ENCODE measurements around the gene OTOR. TPM values are rescaled to one million over a fixed set of nuclear protein-coding genes. Genes with fewer than 3 reads are reported as not detected.

OTOR gene
- total and polyA plus RNA-seq, 12 donors: not detected

DNA sequence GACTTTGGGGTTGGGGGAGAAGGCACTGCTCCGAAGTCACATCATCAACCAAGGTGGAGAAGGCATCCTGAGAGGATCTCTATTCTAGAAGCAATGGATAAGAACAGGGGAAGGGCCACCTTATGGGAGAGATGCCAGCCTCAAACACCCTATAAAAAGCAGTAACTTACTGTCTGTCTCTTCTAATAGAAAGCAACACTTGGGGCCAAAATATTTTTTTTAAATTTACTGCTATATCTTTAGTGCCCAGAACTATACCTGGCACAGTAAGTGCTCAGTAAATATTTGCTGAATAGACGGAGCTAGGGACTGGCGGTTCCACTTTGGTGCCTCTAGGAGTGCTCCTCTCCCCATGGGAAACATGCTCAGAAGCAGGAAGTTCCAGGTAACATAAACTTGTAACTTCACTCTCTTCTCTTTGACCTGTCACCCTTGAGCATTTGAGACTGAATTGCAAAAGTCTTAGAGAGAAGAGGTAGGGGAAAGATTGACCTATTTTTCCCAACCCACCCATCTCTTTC is 807 bp upstream of the OTOR start:
- no peak for DNase-seq
- WGBS, 4 donors: 66 to 81% (median 73%) methylated on average over 3 of the region's 3 CpGs
- TF ChIP-seq, protein P1, sequence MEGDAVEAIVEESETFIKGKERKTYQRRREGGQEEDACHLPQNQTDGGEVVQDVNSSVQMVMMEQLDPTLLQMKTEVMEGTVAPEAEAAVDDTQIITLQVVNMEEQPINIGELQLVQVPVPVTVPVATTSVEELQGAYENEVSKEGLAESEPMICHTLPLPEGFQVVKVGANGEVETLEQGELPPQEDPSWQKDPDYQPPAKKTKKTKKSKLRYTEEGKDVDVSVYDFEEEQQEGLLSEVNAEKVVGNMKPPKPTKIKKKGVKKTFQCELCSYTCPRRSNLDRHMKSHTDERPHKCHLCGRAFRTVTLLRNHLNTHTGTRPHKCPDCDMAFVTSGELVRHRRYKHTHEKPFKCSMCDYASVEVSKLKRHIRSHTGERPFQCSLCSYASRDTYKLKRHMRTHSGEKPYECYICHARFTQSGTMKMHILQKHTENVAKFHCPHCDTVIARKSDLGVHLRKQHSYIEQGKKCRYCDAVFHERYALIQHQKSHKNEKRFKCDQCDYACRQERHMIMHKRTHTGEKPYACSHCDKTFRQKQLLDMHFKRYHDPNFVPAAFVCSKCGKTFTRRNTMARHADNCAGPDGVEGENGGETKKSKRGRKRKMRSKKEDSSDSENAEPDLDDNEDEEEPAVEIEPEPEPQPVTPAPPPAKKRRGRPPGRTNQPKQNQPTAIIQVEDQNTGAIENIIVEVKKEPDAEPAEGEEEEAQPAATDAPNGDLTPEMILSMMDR (IDR thresholded peaks at IDR 0.05): no peak
- TF ChIP-seq POLR2A (IDR thresholded peaks at IDR 0.05): no peak

DNA sequence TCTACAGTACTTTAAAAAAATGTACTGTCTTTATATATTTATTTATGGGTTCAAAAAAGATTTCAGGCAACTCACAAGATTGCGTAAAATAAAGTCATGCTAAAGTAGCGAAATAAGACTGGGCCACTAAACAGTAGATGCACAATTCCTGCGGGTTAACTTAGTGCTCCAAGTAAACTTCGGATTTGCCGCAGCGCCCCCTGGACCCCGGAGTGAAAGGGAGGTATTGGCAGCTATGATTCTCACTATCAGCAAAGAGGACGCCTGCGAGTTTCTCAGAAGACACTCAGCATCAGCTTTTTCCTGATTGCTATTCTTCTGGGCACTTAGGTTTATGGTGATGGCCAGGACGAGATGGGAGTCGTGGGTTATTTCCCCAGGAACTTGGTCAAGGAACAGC is 1.4 kb downstream of the OTOR start:
- WGBS, 4 donors: 55 to 57% (median 55%) methylated on average over 11 of the region's 11 CpGs
- Histone ChIP-seq H3K9me3 (replicated peaks in 1 of 3) (no peaks in the 10 kb centered on the region), H3K36me3 (replicated peaks in 1 of 2) (no peaks in the 10 kb centered on the region), H3K4me1 (replicated peaks in 1 of 2) (no peaks in the 10 kb centered on the region), H3K27ac (no peak overlapping the region), H3K27me3 (peaks cover 3% of the 10 kb centered on the region), H3K4me3 (no peak overlapping the region)
- no peak for TF ChIP-seq POLR2A (IDR thresholded peaks at IDR 0.05)
- TF ChIP-seq, protein P1 (IDR thresholded peaks at IDR 0.05): no peak
- no peak for DNase-seq
- intact Hi-C loops (cut with DNase I): loop anchor here in 1 of 2 donors (10.0 kb wide), 1 partner anchor 65 kb away; no protein-coding TSS in a partner anchor

More for the DNA sequence above, 807 bp upstream of the OTOR start:
- no peaks in the 10 kb centered on the region for H3K4me1 ChIP-seq (replicated peaks in 1 of 2)
- peaks cover 3% of the 10 kb centered on the region for H3K27me3 ChIP-seq
- no peaks in the 10 kb centered on the region for H3K9me3 ChIP-seq (replicated peaks in 1 of 3)
- no peak overlapping the region for H3K27ac ChIP-seq
- no peak overlapping the region for H3K4me3 ChIP-seq
- no peaks in the 10 kb centered on the region for H3K36me3 ChIP-seq (replicated peaks in 1 of 2)
- intact Hi-C loops (cut with DNase I): loop anchor here in 1 of 2 donors (10.0 kb wide), 1 partner anchor 63 kb away; no protein-coding TSS in a partner anchor

DNA sequence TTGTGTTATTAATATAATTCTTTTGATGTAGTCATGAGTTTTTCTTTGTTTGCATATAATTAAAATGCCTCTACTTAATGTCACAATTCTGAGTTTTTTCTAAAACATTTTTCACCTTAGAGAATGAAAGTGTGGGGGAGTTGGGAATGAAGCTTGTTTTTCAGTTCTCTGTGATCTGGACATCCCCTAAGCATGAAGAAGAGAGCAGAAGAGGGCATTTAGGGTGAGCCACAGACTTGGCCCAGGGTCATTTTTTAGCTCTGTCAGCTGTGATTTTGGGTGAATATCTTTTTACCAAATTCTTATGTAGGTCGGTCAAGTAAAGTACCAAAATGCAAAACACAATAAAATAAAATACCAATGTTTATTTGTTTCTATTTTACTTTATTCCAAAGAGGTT is 3.9 kb downstream of the OTOR start:
- H3K4me3 ChIP-seq: no peak overlapping the region
- H3K27ac ChIP-seq: no peak overlapping the region
- no peaks in the 10 kb centered on the region for H3K36me3 ChIP-seq (replicated peaks in 1 of 2)
- TF ChIP-seq, protein P1 (IDR thresholded peaks at IDR 0.05): no peak
- TF ChIP-seq POLR2A (IDR thresholded peaks at IDR 0.05): no peak
- no peak for DNase-seq
- H3K4me1 ChIP-seq (replicated peaks in 1 of 2): no peaks in the 10 kb centered on the region
- 81 to 94% (median 88%) methylated on average over 1 of the region's 1 CpG for WGBS, 4 donors
- intact Hi-C loops (cut with DNase I): no loop called here
- H3K9me3 ChIP-seq (replicated peaks in 1 of 3): no peaks in the 10 kb centered on the region
- H3K27me3 ChIP-seq: peaks cover 3% of the 10 kb centered on the region

DNA sequence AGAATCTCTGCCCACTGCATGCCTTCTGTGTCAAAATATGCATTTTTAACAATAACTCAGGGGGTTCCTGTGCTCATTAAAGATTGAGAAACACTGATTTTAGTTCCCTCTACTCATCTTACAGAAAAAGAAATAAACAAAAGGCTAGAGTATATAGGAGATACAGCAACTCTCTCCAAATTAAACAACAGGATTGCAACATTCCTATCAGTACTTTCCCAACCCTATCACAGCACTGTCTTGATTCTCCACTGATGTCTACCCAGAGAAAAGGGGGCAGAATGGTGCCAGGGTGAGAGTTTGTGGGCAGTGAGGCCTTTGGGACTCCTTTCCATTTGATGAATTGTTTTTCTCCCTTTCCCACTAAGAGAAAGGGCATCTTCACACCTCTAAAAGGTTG is 4.7 kb downstream of the OTOR start:
- Histone ChIP-seq H3K4me3 (no peak overlapping the region), H3K27me3 (peaks cover 3% of the 10 kb centered on the region), H3K4me1 (replicated peaks in 1 of 2) (no peaks in the 10 kb centered on the region), H3K27ac (no peak overlapping the region), H3K36me3 (replicated peaks in 1 of 2) (no peaks in the 10 kb centered on the region), H3K9me3 (replicated peaks in 1 of 3) (no peaks in the 10 kb centered on the region)
- TF ChIP-seq POLR2A (IDR thresholded peaks at IDR 0.05): no peak
- TF ChIP-seq, protein P1 (IDR thresholded peaks at IDR 0.05): no peak
- intact Hi-C loops (cut with DNase I): no loop called here
- DNase-seq: no peak

Measured in adrenal gland (tissue), 12 donors.